Ureter (tissue), 1 donor: ENCODE data around the gene CDAN1. TPM values are rescaled to one million over a fixed set of nuclear protein-coding genes. Genes with fewer than 3 reads are reported as not detected.
"Not testable (repeated sequence)": the region's sequence is repeated elsewhere in the genome, so short reads cannot be mapped to it uniquely, and the experiment has no call there.

Experiments used
- DNase-seq: peaks from one replicate; pipeline ENCODE4 v3.0.0-alpha.2; 2020; ENCODE audit warnings: low spot score
- total RNA-seq: library from RNA; stranded (reverse); gene quantifications from one replicate; pipeline ENCODE4 v1.2.4, GENCODE V29; 2023
- donor health status: DM: yes; HTN: yes; CAD: no.

Gene CDAN1
- total RNA-seq, 1 donor from 2014 or later: 13.3 TPM

DNA sequence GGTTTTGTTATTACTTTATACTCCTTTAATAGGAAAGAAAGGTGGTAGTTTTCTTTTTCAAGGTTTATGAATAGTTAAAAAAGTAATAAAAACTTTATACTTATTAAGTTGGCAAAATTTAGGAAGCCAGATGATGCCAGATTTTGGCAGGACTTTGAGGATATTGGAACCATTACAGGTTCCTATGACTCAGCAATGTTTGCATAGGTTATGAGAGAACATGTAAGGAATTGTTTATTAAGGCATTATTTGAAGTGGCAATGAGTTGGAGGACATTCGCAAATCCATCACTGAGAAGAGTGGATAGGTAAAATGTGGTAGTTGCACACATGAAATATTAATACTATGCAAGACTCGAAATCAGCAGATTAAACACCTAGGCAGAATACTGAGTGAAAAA, 29.9 kb downstream of the CDAN1 start:
- DNase-seq: no peak

GRCh38 chr15:42705336-42705735, 31.6 kb downstream of the CDAN1 start:
- no peak for DNase-seq

DNA sequence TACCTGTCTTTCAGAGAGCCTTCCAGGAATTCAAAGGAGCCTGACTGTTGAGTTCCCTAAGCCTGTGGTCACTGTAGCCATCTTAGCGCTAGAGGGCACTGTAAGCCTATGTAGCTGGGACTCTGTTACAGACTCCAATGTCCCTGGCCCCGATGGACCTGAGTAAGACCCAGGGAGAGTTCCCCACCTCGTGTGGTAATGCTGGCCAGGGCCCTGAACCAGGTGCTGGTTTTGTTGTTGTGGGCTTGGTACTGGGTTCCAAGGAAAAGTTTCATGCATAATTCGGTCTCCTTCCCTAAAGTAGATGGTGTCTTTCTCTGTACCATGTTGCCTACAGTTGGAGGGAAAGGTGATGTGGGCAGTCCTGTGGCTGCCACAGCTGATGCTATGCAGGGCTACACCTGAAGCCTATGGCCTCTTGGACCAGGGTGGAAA, 32.4 kb downstream of the CDAN1 start:
- peak; percentile 75 for DNase-seq

DNA sequence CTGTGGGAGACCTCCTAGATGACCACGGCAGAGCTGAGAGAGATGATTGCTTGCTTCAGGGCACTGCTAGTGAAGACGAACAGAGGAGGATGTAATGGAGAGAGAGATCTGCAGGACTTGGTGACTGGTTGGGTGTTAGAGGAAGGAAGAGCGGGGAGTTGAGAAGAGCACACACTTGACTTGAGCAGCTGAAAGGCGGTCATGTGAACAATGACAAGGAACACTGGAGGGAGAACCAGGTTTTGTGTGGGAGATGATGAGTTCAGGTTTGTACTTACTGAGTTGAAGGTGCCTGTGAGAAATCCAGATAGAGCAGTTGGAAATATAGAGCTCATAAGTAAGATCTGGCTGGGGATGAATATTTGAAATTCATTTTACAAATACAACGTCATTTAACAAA, 40.3 kb downstream of the CDAN1 start:
- DNase-seq: no peak

DNA sequence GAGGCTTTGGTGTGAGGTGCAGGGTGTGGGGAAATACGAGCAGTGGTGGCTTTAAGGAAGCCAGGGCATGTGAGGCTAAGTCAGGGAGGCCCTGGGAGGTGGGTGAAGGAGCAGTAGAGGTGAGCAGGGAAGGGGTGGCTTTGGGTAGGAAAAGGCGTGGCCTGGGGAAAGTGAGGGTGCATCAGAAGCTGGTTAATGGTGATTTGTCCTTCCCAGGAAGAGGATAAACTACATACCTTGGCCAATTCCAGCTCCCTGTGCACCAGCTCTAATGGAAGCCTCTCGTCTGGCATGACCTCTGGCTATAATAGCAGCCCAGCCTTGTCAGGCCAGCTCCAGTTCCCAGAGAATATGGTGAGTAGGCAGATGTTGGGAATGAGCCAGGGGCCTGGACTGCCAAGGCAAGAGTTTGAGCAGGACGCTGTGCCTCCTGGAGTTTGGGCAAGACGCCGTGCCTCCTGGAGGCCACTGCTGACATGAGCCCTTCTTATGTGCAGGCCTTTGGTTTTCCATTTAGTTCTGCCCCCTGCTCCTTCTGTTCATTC, 41.3 kb downstream of the CDAN1 start:
- no peak for DNase-seq

DNA sequence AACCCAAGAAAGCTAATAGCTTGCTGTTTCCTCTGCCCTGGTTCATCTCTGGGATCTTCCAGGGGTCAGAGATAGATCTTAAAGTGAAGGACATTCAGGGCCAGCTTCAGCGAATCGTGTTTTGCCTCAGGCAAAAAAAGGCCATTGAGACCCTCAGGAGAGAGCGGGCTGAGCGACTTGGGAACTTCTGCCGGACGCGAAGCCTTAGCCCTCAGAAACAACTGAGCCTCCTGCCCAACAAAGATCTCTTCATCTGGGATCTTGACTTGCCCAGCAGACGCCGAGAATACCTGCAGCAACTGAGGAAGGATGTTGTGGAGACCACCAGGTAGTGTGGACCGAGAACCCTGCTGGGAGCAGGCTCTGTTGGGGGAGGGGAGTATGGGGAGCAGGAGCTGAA, 42.5 kb downstream of the CDAN1 start:
- no peak for DNase-seq

DNA sequence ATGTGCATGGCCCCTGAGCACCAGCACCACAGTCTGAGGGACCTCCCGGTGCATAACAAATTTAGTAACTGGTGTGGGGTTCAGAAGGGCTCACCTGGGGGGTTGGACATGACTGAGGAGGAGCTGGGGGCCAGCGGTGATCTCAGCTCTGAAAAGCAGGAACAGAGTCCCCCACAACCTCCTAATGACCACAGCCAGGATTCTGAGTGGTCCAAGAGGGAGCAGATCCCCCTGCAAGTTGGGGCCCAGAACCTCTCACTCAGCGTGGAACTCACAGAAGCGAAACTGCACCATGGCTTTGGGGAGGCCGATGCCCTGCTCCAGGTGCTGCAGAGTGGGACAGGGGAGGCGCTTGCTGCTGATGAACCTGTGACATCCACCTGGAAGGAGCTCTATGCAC, 43.0 kb downstream of the CDAN1 start:
- no peak for DNase-seq

DNA sequence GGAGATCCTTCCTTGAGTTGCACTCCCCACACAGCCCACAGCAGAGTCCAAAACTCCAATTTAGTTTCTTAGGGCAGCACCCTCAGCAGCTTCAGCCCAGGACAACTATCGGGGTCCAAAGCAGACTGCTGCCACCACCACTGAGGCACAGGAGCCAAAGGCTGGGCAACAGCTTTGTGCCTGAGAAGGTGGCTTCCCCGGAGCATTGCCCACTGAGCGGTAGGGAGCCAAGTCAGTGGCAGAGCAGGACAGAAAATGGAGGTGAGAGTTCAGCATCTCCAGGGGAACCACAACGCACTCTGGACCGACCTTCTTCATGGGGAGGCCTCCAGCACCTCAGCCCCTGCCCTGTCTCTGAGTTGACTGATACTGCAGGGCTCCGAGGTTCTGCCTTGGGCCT, 43.4 kb downstream of the CDAN1 start:
- DNase-seq: no peak

- DNase-seq: no peak
Measured at GRCh38 chr15:42692997-42693396, 43.9 kb downstream of the CDAN1 start.

DNA sequence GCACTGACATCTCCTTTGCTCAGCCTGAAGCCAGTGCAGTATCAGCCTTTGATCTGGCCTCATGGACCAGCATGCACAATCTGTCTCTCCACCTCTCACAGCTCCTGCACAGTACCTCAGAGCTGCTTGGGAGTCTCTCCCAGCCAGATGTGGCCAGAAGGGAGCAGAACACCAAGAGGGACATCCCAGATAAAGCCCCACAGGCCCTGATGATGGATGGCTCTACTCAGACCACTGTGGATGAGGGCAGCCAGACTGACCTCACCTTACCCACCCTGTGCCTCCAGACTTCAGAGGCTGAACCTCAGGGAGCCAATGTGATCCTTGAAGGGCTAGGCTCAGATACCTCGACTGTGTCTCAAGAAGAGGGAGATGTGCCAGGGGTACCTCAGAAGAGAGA, 44.4 kb downstream of the CDAN1 start:
- DNase-seq: no peak

DNA sequence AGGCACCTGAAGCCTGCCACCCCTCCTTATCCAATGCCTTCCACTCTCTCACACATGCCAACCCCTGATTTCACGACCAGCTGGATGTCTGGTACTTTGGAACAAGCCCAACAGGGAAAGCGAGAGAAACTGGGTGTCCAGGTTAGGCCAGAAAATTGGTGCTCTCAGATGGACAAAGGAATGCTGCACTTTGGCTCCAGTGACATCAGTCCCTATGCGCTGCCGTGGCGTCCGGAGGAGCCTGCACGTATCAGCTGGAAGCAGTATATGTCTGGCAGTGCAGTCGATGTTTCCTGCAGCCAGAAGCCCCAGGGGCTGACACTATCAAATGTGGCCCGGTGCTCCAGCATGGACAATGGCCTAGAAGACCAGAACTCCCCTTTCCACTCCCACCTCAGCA, 45.2 kb downstream of the CDAN1 start:
- DNase-seq: no peak

- DNase-seq: no peak
Measured at GRCh38 chr15:42691308-42691707, 45.6 kb downstream of the CDAN1 start.

DNA sequence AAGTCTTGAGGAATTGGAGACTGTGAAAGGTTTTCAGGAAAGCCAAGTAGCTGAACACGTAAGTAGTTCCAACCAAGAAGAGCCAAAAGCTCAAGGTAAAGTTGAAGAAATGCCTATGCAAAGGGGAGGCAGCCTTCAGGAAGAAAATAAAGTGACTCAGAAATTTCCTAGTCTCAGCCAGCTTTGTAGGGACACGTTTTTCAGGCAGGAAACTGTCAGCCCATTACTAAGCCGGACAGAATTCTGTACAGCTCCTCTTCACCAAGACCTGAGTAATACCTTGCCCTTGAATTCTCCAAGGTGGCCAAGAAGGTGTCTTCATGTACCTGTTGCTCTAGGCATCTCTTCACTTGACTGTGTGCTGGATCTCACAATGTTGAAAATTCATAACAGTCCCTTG, 48.6 kb downstream of the CDAN1 start:
- no peak for DNase-seq

- DNase-seq: no peak
Measured at GRCh38 chr15:42687740-42688139, 49.2 kb downstream of the CDAN1 start.

DNA sequence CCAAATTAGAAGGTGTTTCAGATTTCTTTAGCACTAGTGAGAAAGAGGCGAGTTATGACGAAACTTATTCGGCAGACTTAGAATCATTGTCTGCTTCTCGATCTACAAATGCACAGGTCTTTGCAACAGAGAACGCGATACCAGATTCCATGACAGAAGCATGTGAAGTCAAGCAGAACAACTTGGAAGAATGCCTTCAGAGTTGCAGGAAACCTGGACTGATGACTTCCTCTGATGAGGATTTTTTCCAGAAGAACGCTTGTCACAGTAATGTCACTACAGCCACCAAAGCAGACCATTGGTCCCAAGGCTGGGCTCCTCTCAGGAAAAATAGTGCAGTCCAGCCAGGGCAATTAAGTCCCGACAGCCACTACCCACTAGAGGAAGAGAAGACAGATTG, 50.6 kb downstream of the CDAN1 start:
- DNase-seq: no peak

DNA sequence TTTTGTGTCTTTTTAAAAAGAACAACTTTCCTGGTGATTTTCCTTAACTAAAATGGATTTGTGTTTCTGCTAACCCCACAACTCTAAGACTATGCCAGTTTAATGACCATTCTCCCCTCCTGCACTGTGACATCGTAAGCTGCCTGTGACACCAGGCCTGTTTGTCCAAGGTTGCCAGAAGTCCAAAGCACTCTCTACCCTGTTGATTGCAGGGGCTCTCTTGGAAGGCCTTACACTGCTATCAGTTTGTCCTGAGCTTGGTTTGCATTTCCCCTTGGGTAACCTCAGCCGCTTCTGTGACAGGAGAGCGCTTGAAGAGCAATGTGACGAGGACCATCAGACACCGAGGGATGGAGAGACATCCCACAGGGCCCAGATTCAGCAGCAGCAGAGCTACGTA, 55.8 kb downstream of the CDAN1 start:
- no peak for DNase-seq

DNA sequence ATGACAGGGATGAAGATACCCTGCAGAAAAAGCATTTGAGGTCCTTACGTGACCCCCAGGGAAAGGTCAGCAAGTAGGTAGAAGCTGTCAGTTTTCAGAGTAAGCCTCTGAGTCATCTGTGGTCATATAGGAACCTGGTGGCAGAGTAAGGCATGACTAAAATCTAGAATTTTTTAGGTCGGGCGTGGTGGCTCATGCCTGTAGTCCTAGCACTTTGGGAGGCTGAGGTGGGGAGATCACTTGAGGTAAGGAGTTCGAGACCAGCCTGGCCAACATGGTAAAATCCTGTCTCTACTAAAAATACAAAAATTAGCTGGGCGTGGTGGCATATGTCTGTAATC, 56.8 kb downstream of the CDAN1 start:
- not testable (repeated sequence) for DNase-seq

DNA sequence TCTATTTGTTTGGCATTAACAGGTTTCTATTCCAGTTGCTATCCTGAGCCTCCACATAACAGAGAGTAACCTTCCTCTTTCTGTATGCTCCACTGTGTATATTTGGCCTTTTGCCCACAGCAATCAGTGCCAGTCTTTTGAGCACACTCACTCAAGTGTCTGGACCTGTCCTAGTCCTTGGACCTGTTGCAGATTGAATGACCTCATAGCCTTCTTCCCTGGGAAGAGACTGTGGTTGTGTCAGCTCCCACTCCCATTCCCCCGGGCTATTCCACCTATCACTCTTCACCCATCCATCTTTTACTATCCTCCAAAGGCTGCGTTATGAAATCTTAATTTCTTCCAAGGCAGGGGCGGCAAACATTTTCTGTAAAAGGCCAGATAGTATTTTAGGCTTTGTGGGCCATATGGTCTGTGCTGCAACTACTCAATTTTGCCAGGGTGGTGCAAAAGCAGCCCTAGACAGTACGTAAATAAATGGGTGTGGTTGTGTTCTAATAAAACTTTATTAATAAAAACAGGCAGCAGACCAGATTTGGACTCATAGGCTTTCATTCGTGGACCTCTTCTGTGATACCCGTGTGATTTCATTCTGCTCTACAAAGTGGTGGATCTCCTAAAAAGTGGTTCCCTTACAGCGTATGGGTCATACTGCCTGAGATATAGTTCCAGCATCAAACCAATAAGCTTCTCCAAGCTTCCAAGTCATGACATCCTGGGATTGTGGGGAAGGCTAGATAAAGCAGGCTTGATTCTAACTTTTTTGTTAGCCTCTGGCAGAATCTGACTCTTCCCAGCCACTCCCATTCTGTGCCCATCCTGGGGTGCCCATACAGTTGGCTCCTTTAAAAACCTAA, 57.4 kb downstream of the CDAN1 start:
- DNase-seq: no peak

DNA sequence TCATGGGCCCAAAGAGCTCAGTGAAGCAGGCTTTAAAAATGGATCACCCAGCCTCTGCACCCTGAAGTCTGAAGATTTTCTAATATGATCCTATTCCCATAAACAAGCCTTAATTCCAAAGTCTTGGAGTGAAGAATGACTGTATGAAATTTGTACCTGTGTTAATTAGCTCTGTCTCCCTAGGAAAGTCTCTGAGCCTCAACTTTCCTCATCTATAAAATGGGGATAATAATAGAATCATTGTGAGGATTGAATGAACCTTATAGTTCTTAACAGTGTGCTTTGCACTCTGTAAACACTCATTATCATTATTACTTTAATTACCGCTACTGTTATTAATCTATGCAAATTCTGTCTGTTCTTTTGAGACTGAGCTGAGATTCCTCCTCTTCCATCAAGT, 61.9 kb downstream of the CDAN1 start:
- DNase-seq: no peak

GRCh38 chr15:42674472-42674871, 62.5 kb downstream of the CDAN1 start:
- no peak for DNase-seq
